Measurements from ENCODE around the gene S100A13. TPM values are rescaled to one million over a fixed set of nuclear protein-coding genes. Genes with fewer than 3 reads are reported as not detected.

S100A13 gene
- total and polyA plus RNA-seq, 4 donors, result 30.5 to 141 (median 50.1) TPM

- H3K9me3 ChIP-seq (ENCODE audit: control insufficient read depth, insufficient read depth, low read length), result no peaks in the 10 kb centered on the region
- no peak overlapping the region for H3K27ac ChIP-seq (ENCODE audit: low read depth, low read length)
- DNase-seq (ENCODE audit: low read depth in 4 of 6, low spot score in 6 of 6), result peak in 2 of 6 donors; percentile 55 to 86
- H3K36me3 ChIP-seq (ENCODE audit: control insufficient read depth, insufficient read depth, low read length), result peaks cover 23% of the 10 kb centered on the region
- peaks cover 12% of the 10 kb centered on the region for H3K4me1 ChIP-seq (ENCODE audit: control insufficient read depth, insufficient read depth, low read length)
- no peaks in the 10 kb centered on the region for H3K27me3 ChIP-seq (ENCODE audit: control insufficient read depth, insufficient read depth, low read length)
- WGBS (ENCODE audit: insufficient coverage), result 70% methylated on average over 2 of the region's 2 CpGs
- H3K4me3 ChIP-seq (ENCODE audit: low read depth, low read length), result no peak overlapping the region
These were observed 22.5 kb upstream of the S100A13 start for GRCh38 chr1:153649863-153650235.

GRCh38 chr1:153649137-153649862, 22.0 kb upstream of the S100A13 start:
- Histone ChIP-seq H3K4me1 (ENCODE audit: control insufficient read depth, insufficient read depth, low read length) (peaks cover 12% of the 10 kb centered on the region), H3K36me3 (ENCODE audit: control insufficient read depth, insufficient read depth, low read length) (peaks cover 25% of the 10 kb centered on the region), H3K9me3 (ENCODE audit: control insufficient read depth, insufficient read depth, low read length) (no peaks in the 10 kb centered on the region), H3K27me3 (ENCODE audit: control insufficient read depth, insufficient read depth, low read length) (no peaks in the 10 kb centered on the region), H3K4me3 (ENCODE audit: low read depth, low read length) (no peak overlapping the region), H3K27ac (ENCODE audit: low read depth, low read length) (no peak overlapping the region)
- WGBS (ENCODE audit: insufficient coverage), result 74% methylated on average over 2 of the region's 3 CpGs
- no peak for DNase-seq (ENCODE audit: low read depth in 4 of 6, low spot score in 6 of 6)

GRCh38 chr1:153648000-153648643, 20.8 kb upstream of the S100A13 start:
- Histone ChIP-seq H3K36me3 (ENCODE audit: control insufficient read depth, insufficient read depth, low read length) (peaks cover 31% of the 10 kb centered on the region), H3K27ac (ENCODE audit: low read depth, low read length) (no peak overlapping the region), H3K27me3 (ENCODE audit: control insufficient read depth, insufficient read depth, low read length) (no peaks in the 10 kb centered on the region), H3K4me1 (ENCODE audit: control insufficient read depth, insufficient read depth, low read length) (peaks cover 12% of the 10 kb centered on the region), H3K9me3 (ENCODE audit: control insufficient read depth, insufficient read depth, low read length) (no peaks in the 10 kb centered on the region), H3K4me3 (ENCODE audit: low read depth, low read length) (no peak overlapping the region)
- no peak for DNase-seq (ENCODE audit: low read depth in 4 of 6, low spot score in 6 of 6)
- 88% methylated on average over 8 of the region's 10 CpGs for WGBS (ENCODE audit: insufficient coverage)

GRCh38 chr1:153647346-153647714, 20.0 kb upstream of the S100A13 start:
- no peak overlapping the region for H3K4me3 ChIP-seq (ENCODE audit: low read depth, low read length)
- H3K4me1 ChIP-seq (ENCODE audit: control insufficient read depth, insufficient read depth, low read length), result peaks cover 12% of the 10 kb centered on the region
- no peaks in the 10 kb centered on the region for H3K27me3 ChIP-seq (ENCODE audit: control insufficient read depth, insufficient read depth, low read length)
- peaks cover 34% of the 10 kb centered on the region for H3K36me3 ChIP-seq (ENCODE audit: control insufficient read depth, insufficient read depth, low read length)
- no peaks in the 10 kb centered on the region for H3K9me3 ChIP-seq (ENCODE audit: control insufficient read depth, insufficient read depth, low read length)
- no peak overlapping the region for H3K27ac ChIP-seq (ENCODE audit: low read depth, low read length)
- DNase-seq (ENCODE audit: low read depth in 4 of 6, low spot score in 6 of 6), result no peak
- WGBS (ENCODE audit: insufficient coverage), result 60% methylated on average over 1 of the region's 2 CpGs

GRCh38 chr1:153646672-153647345, 19.5 kb upstream of the S100A13 start:
- peaks cover 39% of the 10 kb centered on the region for H3K36me3 ChIP-seq (ENCODE audit: control insufficient read depth, insufficient read depth, low read length)
- peaks cover 12% of the 10 kb centered on the region for H3K4me1 ChIP-seq (ENCODE audit: control insufficient read depth, insufficient read depth, low read length)
- 40% methylated on average over 1 of the region's 5 CpGs for WGBS (ENCODE audit: insufficient coverage)
- H3K27me3 ChIP-seq (ENCODE audit: control insufficient read depth, insufficient read depth, low read length), result no peaks in the 10 kb centered on the region
- no peaks in the 10 kb centered on the region for H3K9me3 ChIP-seq (ENCODE audit: control insufficient read depth, insufficient read depth, low read length)
- H3K27ac ChIP-seq (ENCODE audit: low read depth, low read length), result no peak overlapping the region
- H3K4me3 ChIP-seq (ENCODE audit: low read depth, low read length), result no peak overlapping the region
- DNase-seq (ENCODE audit: low read depth in 4 of 6, low spot score in 6 of 6), result no peak

GRCh38 chr1:153643816-153644215, 16.5 kb upstream of the S100A13 start:
- no peaks in the 10 kb centered on the region for H3K27me3 ChIP-seq (ENCODE audit: control insufficient read depth, insufficient read depth, low read length)
- H3K4me3 ChIP-seq (ENCODE audit: low read depth, low read length), result no peak overlapping the region
- H3K27ac ChIP-seq (ENCODE audit: low read depth, low read length), result no peak overlapping the region
- peaks cover 59% of the 10 kb centered on the region for H3K36me3 ChIP-seq (ENCODE audit: control insufficient read depth, insufficient read depth, low read length)
- H3K9me3 ChIP-seq (ENCODE audit: control insufficient read depth, insufficient read depth, low read length), result no peaks in the 10 kb centered on the region
- DNase-seq (ENCODE audit: low read depth in 4 of 6, low spot score in 6 of 6), result no peak
- H3K4me1 ChIP-seq (ENCODE audit: control insufficient read depth, insufficient read depth, low read length), result no peaks in the 10 kb centered on the region

GRCh38 chr1:153643100-153643499, 15.8 kb upstream of the S100A13 start:
- 100% methylated on average over 1 of the region's 11 CpGs for WGBS (ENCODE audit: insufficient coverage)
- H3K27ac ChIP-seq (ENCODE audit: low read depth, low read length), result no peak overlapping the region

GRCh38 chr1:153642161-153642560, 14.9 kb upstream of the S100A13 start:
- WGBS (ENCODE audit: insufficient coverage), result 93% methylated on average over 9 of the region's 11 CpGs
- H3K4me3 ChIP-seq (ENCODE audit: low read depth, low read length), result no peak overlapping the region
- no peaks in the 10 kb centered on the region for H3K27me3 ChIP-seq (ENCODE audit: control insufficient read depth, insufficient read depth, low read length)
- H3K9me3 ChIP-seq (ENCODE audit: control insufficient read depth, insufficient read depth, low read length), result no peaks in the 10 kb centered on the region
- H3K27ac ChIP-seq (ENCODE audit: low read depth, low read length), result no peak overlapping the region
- DNase-seq (ENCODE audit: low read depth in 4 of 6, low spot score in 6 of 6), result no peak
- peaks cover 69% of the 10 kb centered on the region for H3K36me3 ChIP-seq (ENCODE audit: control insufficient read depth, insufficient read depth, low read length)
- peaks cover 4% of the 10 kb centered on the region for H3K4me1 ChIP-seq (ENCODE audit: control insufficient read depth, insufficient read depth, low read length)

More at GRCh38 chr1:153643100-153643499, 15.8 kb upstream of the S100A13 start:
- Histone ChIP-seq H3K4me1 (ENCODE audit: control insufficient read depth, insufficient read depth, low read length) (no peaks in the 10 kb centered on the region), H3K27me3 (ENCODE audit: control insufficient read depth, insufficient read depth, low read length) (no peaks in the 10 kb centered on the region), H3K4me3 (ENCODE audit: low read depth, low read length) (no peak overlapping the region), H3K9me3 (ENCODE audit: control insufficient read depth, insufficient read depth, low read length) (no peaks in the 10 kb centered on the region), H3K36me3 (ENCODE audit: control insufficient read depth, insufficient read depth, low read length) (peaks cover 66% of the 10 kb centered on the region)
- no peak for DNase-seq (ENCODE audit: low read depth in 4 of 6, low spot score in 6 of 6)

- Histone ChIP-seq H3K4me1 (ENCODE audit: control insufficient read depth, insufficient read depth, low read length) (peaks cover 14% of the 10 kb centered on the region), H3K36me3 (ENCODE audit: control insufficient read depth, insufficient read depth, low read length) (peaks cover 69% of the 10 kb centered on the region), H3K27ac (ENCODE audit: low read depth, low read length) (no peak overlapping the region), H3K4me3 (ENCODE audit: low read depth, low read length) (no peak overlapping the region), H3K9me3 (ENCODE audit: control insufficient read depth, insufficient read depth, low read length) (no peaks in the 10 kb centered on the region), H3K27me3 (ENCODE audit: control insufficient read depth, insufficient read depth, low read length) (no peaks in the 10 kb centered on the region)
- 70% methylated on average over 4 of the region's 6 CpGs for WGBS (ENCODE audit: insufficient coverage)
- no peak for DNase-seq (ENCODE audit: low read depth in 4 of 6, low spot score in 6 of 6)
These were observed 13.6 kb upstream of the S100A13 start for GRCh38 chr1:153640861-153641260.
